Measurements from ENCODE around the gene FGFBP2.

Gene FGFBP2

DNA sequence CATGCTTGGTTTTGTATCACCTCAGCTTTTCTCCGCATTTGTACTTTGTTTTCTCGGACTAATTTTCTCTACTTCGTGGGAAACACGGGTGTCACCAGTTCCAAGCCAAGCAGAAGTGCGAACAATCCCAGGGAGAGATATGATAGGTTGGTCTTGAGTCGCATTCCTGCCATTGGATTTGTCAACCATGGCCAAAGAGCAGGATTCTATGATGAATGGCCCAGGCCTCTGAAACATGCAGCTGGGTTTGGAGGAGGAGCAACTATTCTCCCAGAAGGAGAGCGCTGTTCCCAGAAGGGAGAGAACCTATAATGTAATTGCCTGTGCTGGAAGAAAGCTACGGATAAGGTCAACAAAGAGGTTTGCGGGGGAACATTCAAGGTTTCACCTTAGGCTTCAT, 14.1 kb downstream of the FGFBP2 start:
- Histone ChIP-seq H3K36me3 (ENCODE audit: control insufficient read depth in 2 of 2, insufficient read depth in 2 of 2, low read length in 2 of 2) (no peaks in the 10 kb centered on the region), H3K4me1 (ENCODE audit: control insufficient read depth, insufficient read depth, low read length) (no peaks in the 10 kb centered on the region), H3K9ac (ENCODE audit: low read length in 2 of 2) (no peak overlapping the region), H3K9me3 (ENCODE audit: control insufficient read depth in 2 of 2, low read length in 2 of 2) (no peaks in the 10 kb centered on the region), H3K4me3 (ENCODE audit: low read length in 2 of 2) (no peak overlapping the region), H3K27me3 (ENCODE audit: control insufficient read depth in 1 of 2, insufficient read depth in 2 of 2, low read length in 2 of 2) (no peaks in the 10 kb centered on the region), H3K27ac (ENCODE audit: low read length) (no peak overlapping the region)

DNA sequence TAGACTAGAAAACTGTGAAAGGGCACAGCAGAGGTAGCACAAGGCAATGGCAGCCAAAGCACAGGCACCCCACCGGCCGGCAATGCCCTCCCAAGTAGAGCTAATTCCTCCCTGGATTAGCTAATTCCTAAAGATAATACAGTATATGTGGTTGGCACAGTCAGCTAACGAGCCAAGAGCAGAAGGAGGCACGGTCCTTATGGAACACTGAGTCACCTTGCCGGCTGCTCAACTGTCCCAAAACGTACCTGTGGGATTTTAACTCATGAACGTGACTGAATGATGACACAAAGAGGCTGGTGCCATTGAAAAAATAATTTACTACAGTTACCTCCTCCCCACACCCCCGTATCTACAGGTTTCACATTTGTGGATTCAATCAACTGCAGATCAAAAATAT, 15.3 kb downstream of the FGFBP2 start:
- H3K4me1 ChIP-seq (ENCODE audit: control insufficient read depth, insufficient read depth, low read length), result no peaks in the 10 kb centered on the region
- H3K4me3 ChIP-seq (ENCODE audit: low read length in 2 of 2), result no peak overlapping the region
- H3K36me3 ChIP-seq (ENCODE audit: control insufficient read depth in 2 of 2, insufficient read depth in 2 of 2, low read length in 2 of 2), result no peaks in the 10 kb centered on the region
- H3K27ac ChIP-seq (ENCODE audit: low read length), result no peak overlapping the region
- no peaks in the 10 kb centered on the region for H3K9me3 ChIP-seq (ENCODE audit: control insufficient read depth in 2 of 2, low read length in 2 of 2)
- H3K27me3 ChIP-seq (ENCODE audit: control insufficient read depth in 1 of 2, insufficient read depth in 2 of 2, low read length in 2 of 2), result no peaks in the 10 kb centered on the region
- H3K9ac ChIP-seq (ENCODE audit: low read length in 2 of 2), result no peak overlapping the region

DNA sequence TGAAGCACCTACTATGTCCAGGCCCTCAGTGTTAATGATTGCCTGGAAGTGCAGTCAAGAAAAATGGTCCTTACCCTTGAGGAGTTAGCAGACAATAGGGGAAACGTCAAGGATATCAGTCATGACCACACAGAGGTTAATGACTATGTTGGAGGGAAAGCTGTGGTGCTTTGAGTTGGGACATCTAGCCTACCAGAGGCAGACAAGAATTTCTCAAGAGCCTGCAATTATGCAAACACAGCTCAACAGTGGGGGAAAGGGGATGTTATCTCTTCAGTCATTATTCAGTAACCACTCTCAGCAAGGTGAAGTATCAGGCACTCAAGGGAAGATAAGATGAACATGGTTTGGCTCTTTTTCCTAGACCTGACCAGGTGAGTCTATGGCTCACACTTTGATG, 17.5 kb downstream of the FGFBP2 start:
- peaks cover 0 to under 1% of the 10 kb centered on the region in 2 donors for H3K27me3 ChIP-seq (ENCODE audit: control insufficient read depth in 1 of 2, insufficient read depth in 2 of 2, low read length in 2 of 2)
- H3K9ac ChIP-seq (ENCODE audit: low read length in 2 of 2), result no peak overlapping the region
- no peaks in the 10 kb centered on the region for H3K4me1 ChIP-seq (ENCODE audit: control insufficient read depth, insufficient read depth, low read length)
- no peaks in the 10 kb centered on the region for H3K36me3 ChIP-seq (ENCODE audit: control insufficient read depth in 2 of 2, insufficient read depth in 2 of 2, low read length in 2 of 2)
- H3K9me3 ChIP-seq (ENCODE audit: control insufficient read depth in 2 of 2, low read length in 2 of 2), result no peaks in the 10 kb centered on the region
- no peak overlapping the region for H3K27ac ChIP-seq (ENCODE audit: low read length)
- no peak overlapping the region for H3K4me3 ChIP-seq (ENCODE audit: low read length in 2 of 2)

DNA sequence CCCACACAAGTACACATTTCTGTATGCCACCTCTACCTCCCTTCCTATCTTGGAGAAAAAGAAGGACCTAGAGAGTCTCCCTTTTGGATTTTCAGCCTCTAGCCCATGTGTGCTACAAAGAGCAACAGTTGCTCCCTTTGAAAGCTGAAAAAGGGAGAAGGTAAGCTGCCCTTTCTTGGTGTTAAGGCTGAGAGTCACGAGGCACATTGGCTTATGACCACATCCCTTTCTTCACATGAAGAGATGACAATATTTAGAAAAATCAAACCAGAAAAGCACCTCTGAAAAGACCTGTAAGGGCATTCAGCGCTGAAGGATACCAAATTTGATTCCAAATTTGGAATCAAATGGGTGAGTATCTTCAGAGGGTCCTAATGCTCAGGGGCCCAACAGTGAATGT, 18.1 kb downstream of the FGFBP2 start:
- H3K36me3 ChIP-seq (ENCODE audit: control insufficient read depth in 2 of 2, insufficient read depth in 2 of 2, low read length in 2 of 2), result no peaks in the 10 kb centered on the region
- no peak overlapping the region for H3K4me3 ChIP-seq (ENCODE audit: low read length in 2 of 2)
- no peak overlapping the region for H3K9ac ChIP-seq (ENCODE audit: low read length in 2 of 2)
- H3K27ac ChIP-seq (ENCODE audit: low read length), result no peak overlapping the region
- H3K27me3 ChIP-seq (ENCODE audit: control insufficient read depth in 1 of 2, insufficient read depth in 2 of 2, low read length in 2 of 2), result peaks cover 0 to 2% of the 10 kb centered on the region in 2 donors
- H3K4me1 ChIP-seq (ENCODE audit: control insufficient read depth, insufficient read depth, low read length), result no peaks in the 10 kb centered on the region
- H3K9me3 ChIP-seq (ENCODE audit: control insufficient read depth in 2 of 2, low read length in 2 of 2), result no peaks in the 10 kb centered on the region

DNA sequence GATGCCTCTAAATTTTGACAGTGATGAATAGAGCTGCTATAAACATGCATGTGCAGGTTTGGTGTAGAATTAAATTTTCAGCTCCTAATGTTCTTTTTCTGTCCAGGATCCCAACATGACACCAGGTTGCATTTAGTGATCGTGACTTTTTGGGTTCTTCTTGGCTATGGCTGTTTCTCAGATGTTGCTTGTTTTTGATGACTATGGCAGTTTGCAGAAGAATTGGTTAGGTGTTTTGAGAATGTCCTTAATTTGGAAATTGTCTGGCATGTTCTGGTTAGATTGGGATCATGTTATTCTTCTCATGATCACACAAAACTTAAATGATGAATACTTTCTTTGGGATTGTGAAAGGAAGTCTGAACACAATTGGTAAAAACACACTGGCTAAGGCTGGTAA, 20.7 kb downstream of the FGFBP2 start:
- Histone ChIP-seq H3K9ac (ENCODE audit: low read length in 2 of 2) (no peak overlapping the region), H3K36me3 (ENCODE audit: control insufficient read depth in 2 of 2, insufficient read depth in 2 of 2, low read length in 2 of 2) (no peaks in the 10 kb centered on the region), H3K27ac (ENCODE audit: low read length) (no peak overlapping the region), H3K9me3 (ENCODE audit: control insufficient read depth in 2 of 2, low read length in 2 of 2) (no peaks in the 10 kb centered on the region), H3K4me3 (ENCODE audit: low read length in 2 of 2) (no peak overlapping the region), H3K4me1 (ENCODE audit: control insufficient read depth, insufficient read depth, low read length) (no peaks in the 10 kb centered on the region), H3K27me3 (ENCODE audit: control insufficient read depth in 1 of 2, insufficient read depth in 2 of 2, low read length in 2 of 2) (peaks cover 0 to 2% of the 10 kb centered on the region in 2 donors)

DNA sequence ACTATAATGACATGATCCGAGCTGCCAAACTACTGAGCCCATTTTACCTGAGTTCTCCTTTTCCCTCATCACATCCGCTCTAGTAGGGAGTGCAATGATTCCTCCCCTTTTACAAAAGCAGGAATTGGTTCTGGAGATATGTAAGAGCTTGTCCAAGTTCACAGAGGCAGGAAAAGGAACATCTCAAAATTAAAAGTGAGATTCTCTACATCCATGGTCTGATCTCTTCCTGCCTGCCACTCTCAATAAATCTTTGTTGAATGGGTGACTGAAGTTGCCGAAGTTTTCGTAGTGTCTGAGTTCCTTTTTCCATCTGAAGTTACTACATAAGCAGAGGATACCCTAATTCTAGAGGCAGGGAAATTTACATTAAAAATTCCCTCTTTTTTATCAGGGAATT, 24.3 kb downstream of the FGFBP2 start, which contains the start of gene FGFBP1:
TSS of gene FGFBP1 (minus strand) at position 101 of the 400 bp plus-strand sequence. CDS start 2,108 bp downstream, outside the sequence.
- Histone ChIP-seq H3K4me3 (ENCODE audit: low read length in 2 of 2) (no peak within 1 kb of the TSS), H3K27ac (ENCODE audit: low read length) (no peak within 1 kb of the TSS), H3K9me3 (ENCODE audit: control insufficient read depth in 2 of 2, low read length in 2 of 2) (no peaks in the 10 kb centered on the region), H3K36me3 (ENCODE audit: control insufficient read depth in 2 of 2, insufficient read depth in 2 of 2, low read length in 2 of 2) (no peaks in the 10 kb centered on the region), H3K9ac (ENCODE audit: low read length in 2 of 2) (no peak within 1 kb of the TSS), H3K27me3 (ENCODE audit: control insufficient read depth in 1 of 2, insufficient read depth in 2 of 2, low read length in 2 of 2) (peaks cover 0 to 2% of the 10 kb centered on the region in 2 donors), H3K4me1 (ENCODE audit: control insufficient read depth, insufficient read depth, low read length) (no peaks in the 10 kb centered on the region)

DNA sequence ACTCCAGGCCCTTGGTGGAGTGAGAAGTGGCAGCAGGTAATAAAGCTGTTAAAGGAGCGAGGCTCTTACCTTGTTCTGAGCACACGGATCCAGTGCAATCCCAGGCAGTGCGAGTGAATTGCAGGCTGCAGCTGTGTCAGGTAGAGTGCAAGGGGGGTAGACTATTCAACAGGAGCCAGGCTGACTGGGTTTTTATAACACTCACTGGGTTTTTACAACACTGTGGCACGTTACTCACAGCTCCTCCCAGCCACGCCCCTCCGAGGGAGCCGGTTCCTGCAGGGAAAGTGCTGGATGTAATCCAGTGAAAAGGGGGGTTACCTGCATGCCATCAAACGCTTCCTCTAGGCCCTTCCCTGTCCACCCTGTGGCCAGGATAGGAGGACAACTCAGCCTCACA, 24.8 kb downstream of the FGFBP2 start:
- Histone ChIP-seq H3K4me1 (ENCODE audit: control insufficient read depth, insufficient read depth, low read length) (no peaks in the 10 kb centered on the region), H3K4me3 (ENCODE audit: low read length in 2 of 2) (no peak overlapping the region), H3K36me3 (ENCODE audit: control insufficient read depth in 2 of 2, insufficient read depth in 2 of 2, low read length in 2 of 2) (no peaks in the 10 kb centered on the region), H3K27ac (ENCODE audit: low read length) (no peak overlapping the region), H3K9me3 (ENCODE audit: control insufficient read depth in 2 of 2, low read length in 2 of 2) (no peaks in the 10 kb centered on the region), H3K9ac (ENCODE audit: low read length in 2 of 2) (no peak overlapping the region), H3K27me3 (ENCODE audit: control insufficient read depth in 1 of 2, insufficient read depth in 2 of 2, low read length in 2 of 2) (peaks cover 0 to 2% of the 10 kb centered on the region in 2 donors)

DNA sequence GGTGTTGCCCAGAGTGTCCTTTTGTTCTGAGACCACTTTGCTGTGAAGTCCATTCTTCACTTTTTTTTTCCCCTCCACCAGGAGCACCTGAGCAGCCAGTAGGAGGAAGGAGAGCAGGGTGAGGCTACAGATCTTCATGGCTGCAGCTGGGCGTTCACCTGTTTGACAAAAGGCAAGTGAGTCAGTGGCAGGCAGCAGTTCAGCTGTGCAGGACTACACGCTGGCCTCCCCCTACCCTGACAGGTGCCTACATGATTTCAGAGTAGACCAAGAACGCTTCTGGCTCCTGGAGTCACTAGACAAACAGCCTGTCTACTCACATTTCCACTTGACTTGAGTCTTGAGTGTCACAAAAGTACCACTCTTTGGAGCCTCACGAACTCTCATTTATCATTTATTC, 26.5 kb downstream of the FGFBP2 start:
- Histone ChIP-seq H3K9ac (ENCODE audit: low read length in 2 of 2) (no peak overlapping the region), H3K4me3 (ENCODE audit: low read length in 2 of 2) (no peak overlapping the region), H3K4me1 (ENCODE audit: control insufficient read depth, insufficient read depth, low read length) (no peaks in the 10 kb centered on the region), H3K36me3 (ENCODE audit: control insufficient read depth in 2 of 2, insufficient read depth in 2 of 2, low read length in 2 of 2) (no peaks in the 10 kb centered on the region), H3K9me3 (ENCODE audit: control insufficient read depth in 2 of 2, low read length in 2 of 2) (no peaks in the 10 kb centered on the region), H3K27ac (ENCODE audit: low read length) (no peak overlapping the region), H3K27me3 (ENCODE audit: control insufficient read depth in 1 of 2, insufficient read depth in 2 of 2, low read length in 2 of 2) (peaks cover 0 to 2% of the 10 kb centered on the region in 2 donors)

DNA sequence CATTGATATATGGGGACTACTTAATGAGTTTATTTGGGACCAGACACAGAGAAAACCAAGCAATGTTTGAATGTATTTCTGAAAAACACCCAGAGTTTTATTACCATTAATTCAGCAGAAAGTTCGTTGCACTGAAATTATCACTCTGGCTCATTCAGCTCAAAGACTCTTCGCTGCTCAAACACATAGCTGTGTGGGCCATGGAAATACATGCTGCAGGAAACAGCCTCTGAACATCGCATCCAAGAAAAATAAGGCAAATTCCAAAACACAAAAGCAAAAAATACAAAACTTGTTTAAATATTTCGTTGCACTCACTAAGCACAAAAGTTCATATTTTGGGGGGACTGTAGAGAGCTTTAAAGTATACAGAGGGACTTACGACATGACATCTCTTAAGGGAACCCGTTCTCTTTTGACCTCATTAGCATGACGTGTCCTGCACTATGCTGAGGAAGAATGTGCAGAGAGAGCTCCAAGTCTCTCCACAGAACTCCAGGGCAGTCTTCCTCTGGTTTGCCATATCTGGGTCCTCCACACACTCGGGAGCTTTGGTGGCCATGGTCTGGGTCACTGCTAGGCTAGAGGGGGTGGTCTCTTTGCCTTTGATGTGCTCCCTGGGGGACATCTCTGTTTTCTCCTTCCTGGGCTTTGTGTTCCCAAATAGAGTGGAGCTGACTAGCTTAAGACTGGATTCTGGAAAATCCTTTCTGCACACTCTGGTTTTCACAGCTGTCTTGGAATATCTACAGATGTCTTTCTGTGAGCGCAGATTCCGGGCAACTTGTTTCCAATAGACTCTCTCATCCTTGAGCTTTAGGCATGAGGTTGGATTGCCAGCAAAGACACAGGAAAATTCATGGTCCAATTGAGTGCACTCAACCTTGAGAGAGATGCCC, 27.2 kb downstream of the FGFBP2 start:
- no peak overlapping the region for H3K4me3 ChIP-seq (ENCODE audit: low read length in 2 of 2)

DNA sequence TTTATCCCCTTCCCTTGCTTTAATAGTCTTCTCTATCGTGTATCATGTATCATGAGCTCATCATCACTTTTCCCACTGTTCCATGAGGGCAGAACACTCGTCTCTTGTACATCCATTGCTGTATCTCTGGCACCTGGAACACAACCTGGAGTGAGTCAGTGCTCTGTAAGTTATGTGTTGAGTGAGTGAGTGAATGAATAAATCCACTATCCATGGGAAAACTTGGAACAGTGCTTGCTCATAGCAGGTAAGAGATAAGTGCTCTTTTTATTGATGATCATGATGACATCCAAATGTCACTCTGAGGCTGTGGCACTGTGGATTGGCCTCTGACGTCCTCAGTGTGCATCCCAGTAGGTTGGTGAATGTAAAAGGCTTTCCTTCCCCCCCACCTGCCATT, 28.7 kb downstream of the FGFBP2 start:
- Histone ChIP-seq H3K27ac (ENCODE audit: low read length) (no peak overlapping the region), H3K9me3 (ENCODE audit: control insufficient read depth in 2 of 2, low read length in 2 of 2) (no peaks in the 10 kb centered on the region), H3K4me1 (ENCODE audit: control insufficient read depth, insufficient read depth, low read length) (no peaks in the 10 kb centered on the region), H3K27me3 (ENCODE audit: control insufficient read depth in 1 of 2, insufficient read depth in 2 of 2, low read length in 2 of 2) (peaks cover 0 to 2% of the 10 kb centered on the region in 2 donors), H3K4me3 (ENCODE audit: low read length in 2 of 2) (no peak overlapping the region), H3K36me3 (ENCODE audit: control insufficient read depth in 2 of 2, insufficient read depth in 2 of 2, low read length in 2 of 2) (no peaks in the 10 kb centered on the region), H3K9ac (ENCODE audit: low read length in 2 of 2) (no peak overlapping the region)

More for the DNA sequence above, 27.2 kb downstream of the FGFBP2 start:
- Histone ChIP-seq H3K9me3 (ENCODE audit: control insufficient read depth in 2 of 2, low read length in 2 of 2) (no peaks in the 10 kb centered on the region), H3K27ac (ENCODE audit: low read length) (no peak overlapping the region), H3K9ac (ENCODE audit: low read length in 2 of 2) (no peak overlapping the region), H3K36me3 (ENCODE audit: control insufficient read depth in 2 of 2, insufficient read depth in 2 of 2, low read length in 2 of 2) (no peaks in the 10 kb centered on the region), H3K27me3 (ENCODE audit: control insufficient read depth in 1 of 2, insufficient read depth in 2 of 2, low read length in 2 of 2) (peaks cover 0 to 2% of the 10 kb centered on the region in 2 donors), H3K4me1 (ENCODE audit: control insufficient read depth, insufficient read depth, low read length) (no peaks in the 10 kb centered on the region)

Data from stomach smooth muscle (tissue), 2 donors.